Measurements from ENCODE around the gene KDSR.

GRCh38 chr18:63317556-63317946 is 49.5 kb downstream of the KDSR start:
- no peak for TF ChIP-seq POLR2A (IDR thresholded peaks at IDR 0.05)
- no peak for TF ChIP-seq CTCF (IDR thresholded peaks at IDR 0.05)

Measured in body of pancreas (tissue), 4 donors.